8988T (cell line): ENCODE data around the gene MNT.
A peak's percentile ranks its signal among the peaks of the same experiment; 100 is the strongest.

Experiments used
- DNase-seq: peaks from one replicate; pipeline ENCODE4 v3.0.0; 2011

MNT gene

DNA sequence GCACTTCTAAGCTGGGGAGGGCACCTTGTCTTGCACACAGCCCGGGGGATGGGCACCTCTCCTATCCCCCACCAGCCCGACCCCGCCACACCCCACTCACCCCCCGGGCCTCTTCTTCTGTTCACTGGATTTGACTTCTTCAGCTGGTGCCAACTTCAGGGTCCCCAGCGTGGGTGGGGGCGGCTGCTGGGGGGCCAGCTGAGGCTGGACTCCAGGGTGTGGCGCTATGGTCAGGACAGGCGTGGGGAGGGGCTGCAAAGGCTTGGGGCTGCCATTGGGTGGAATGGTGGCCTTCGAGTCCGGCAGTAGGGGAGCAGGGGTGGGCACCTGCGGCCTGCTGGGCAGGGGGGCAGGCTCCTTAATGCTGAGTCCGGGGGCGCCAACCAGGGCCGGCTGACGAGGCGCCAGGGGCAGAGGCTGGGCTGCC is 6.1 kb downstream of the MNT start:
- no peak for DNase-seq

DNA sequence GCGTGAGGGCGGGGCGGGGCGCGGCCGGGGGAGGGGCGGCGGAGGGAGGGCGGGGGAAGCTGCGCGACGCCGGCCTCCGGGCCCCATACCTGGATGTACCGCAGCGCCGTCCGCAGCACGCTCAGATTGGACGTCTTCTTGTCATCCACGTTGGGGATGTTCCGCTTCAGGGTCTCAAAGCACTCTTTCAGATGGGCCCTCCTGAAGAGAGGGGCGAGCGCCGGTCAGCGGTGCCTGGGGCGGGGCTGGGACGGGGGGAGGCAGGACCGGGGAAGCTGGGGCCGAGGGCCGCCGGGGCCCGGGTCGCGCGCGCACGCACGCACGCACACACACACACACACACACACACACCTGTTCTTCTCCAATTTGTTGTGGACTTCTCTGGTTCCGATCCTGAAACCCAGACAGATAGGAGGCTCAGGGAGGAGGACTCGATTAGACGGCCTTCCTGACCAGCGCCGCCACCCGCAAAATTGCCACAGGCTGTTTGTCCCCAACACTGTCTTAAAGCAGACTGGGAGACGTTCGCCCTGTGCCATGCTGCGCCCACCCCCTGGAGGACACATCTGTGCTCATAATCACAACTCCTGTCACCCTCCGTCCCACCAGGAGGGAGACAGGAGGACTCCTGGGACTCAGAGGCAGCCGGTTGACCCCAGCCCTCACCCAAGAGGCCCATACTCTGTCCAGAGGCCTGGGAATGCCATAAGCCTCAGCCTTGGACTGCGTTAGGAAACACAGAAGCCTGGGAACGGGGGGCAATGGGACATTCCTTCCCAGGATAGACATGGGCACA is 6.7 kb downstream of the MNT start:
- no peak for DNase-seq

DNA sequence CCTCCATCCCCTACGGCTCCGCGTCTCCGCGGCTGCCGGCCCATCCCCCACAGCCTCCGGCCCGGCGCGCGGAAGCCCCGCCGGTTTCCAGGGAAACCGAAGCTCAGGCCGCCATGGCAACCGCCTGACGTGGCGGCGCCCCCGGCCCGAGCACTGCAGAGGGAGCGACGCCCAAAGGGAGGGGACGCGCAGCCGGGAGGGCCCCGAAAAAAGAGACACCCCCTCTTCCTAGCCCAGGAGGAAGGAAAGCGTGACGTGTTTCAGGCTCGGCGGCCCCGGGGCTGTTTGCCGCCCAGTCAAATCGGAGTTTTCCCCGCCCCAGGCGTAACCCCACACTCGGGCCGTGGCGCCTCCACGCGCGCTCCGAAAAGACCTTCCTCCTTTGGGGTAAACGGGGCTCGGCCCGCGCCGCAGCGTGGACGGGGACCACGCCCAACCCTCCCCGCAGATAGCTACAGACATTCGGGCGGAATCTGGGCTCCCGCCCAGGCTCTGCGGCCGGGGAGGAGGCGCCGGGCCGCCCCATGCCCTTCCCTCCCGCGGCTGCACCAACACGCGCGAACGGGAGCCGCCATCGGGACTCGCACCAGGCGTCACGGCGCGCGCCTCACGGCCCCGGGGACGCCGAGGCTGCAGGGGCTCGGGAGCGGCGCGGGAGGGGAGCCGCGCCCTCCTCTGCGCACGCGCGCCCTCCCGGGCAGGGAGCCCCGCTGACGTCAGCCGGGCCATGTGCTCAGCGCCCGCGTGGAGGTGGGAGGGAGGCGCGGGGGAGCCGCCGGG is 7.5 kb downstream of the MNT start:
- peak; percentile 86 for DNase-seq

DNA sequence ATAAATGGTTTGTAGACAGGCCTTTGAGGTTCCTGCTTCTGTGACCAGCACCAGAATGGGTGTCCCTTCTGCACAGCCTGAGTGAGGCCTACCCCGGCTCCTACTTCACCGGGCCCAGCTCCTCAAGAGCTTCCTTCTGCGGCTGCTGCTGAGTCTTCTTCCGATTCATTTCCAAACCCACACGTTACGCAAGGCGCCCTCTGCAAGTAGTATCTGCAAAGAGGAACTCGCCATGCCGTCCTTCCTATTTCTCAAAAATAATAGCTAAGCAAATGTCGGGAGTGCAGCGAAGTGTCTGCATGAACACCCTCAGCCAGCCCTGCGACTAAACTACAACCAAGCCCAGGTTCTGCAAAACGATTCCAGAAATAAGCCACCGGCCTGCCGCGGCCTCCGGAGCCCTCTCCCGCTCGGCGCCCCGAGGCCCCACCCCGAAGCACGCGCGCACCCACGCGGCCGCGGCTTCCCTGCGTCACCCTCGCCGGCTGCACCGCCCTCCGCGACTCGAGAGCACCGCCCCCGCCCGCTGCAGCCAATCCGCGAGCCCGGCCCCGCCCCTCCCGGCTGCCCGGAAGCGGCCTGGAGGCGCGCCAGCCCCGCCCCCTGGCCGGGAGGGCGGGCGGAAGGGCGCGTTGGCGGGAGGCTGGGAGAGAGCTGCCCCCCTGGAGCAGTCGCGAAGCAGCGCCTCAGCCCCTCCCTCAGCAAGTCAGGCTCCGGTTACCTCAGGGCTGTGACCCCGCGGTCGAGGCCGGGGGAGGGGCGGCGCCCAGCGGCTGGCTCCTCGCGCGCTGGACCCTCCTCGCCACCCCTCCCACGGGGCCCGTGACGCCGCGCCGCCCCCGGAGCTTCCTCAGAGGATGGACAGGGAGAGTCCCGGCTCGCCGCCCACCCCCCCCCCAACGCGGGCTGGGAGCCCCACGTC is 8.3 kb downstream of the MNT start:
- peak; percentile 87 for DNase-seq

DNA sequence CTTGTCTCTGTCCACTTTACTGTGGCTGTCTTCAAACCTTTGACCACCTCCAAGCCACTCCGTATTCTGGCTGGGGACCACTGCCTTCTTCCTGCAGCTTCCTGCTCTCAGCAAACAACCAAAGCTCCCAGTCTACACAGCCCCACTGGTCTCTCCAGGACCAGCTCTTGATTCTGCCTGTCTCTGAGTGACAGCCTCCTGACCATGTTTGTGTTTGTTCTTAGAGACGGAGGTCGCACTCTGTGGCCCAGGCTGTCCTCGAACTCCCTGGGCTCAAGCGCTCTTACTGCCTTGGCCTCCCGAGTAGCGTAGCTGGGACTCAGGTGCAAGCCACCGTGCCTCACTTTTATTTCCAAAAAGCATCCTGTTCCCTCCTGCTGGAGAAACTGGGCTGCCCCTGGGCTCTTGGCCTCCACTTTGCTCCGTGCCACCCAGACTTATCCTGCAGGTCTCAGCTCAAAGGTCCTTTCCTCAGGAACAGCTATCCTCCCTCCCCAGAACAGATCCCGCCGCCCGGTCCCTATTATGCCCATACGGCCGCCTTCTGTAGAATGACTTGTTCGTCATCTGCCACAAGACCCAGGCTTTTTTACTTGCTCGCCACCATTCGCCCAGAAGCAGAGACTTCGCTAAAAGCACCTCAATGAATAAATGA is 9.1 kb downstream of the MNT start:
- no peak for DNase-seq

DNA sequence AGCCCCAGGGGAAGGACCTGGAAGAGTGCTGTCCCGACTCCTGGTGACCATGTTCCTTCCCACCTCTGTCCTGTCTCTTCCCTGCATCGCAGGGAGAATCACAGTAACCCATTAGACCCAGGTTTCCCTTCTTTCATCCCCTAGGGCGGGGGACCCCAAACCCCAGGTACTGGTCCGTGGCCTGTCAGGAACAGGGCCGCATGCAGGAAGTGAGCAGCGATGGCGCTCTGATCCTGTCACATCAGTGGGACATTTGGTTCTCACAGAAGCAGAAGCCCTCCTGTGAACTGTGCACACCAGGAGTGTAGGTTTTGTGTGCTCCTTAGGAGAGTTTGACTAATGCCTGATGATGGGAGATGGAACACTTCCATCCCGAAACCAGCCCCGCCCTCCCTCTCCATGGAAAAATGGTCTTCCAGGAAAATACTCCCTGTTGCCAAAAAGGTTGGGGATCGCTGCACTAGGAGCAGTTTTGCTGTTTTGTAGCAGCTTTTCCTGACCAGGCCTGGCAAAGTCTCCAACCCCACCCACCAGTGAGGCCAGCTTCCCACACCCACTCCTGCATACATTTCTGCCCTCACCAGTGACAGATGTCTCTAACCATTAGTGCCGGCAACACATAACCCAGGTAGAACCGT is 10.5 kb downstream of the MNT start:
- DNase-seq, result no peak

DNA sequence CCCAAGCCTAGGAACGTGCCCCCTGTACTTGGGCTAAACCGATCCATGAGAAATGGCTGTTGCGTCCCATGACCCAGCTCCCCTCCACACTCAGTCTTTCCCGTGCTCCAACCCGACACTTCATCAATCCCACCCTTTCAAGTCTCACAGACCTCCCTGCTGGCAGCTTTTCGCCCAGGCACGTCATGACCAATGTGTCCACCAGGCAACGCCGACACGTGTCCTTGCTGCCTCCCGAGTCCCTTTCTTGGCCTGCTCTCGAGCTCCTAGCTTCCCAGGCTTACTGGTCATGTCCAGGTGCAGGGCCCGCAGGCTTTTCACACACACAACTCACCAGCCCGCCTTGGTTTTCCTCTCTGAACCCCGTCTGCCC is 12.2 kb downstream of the MNT start:
- no peak for DNase-seq

DNA sequence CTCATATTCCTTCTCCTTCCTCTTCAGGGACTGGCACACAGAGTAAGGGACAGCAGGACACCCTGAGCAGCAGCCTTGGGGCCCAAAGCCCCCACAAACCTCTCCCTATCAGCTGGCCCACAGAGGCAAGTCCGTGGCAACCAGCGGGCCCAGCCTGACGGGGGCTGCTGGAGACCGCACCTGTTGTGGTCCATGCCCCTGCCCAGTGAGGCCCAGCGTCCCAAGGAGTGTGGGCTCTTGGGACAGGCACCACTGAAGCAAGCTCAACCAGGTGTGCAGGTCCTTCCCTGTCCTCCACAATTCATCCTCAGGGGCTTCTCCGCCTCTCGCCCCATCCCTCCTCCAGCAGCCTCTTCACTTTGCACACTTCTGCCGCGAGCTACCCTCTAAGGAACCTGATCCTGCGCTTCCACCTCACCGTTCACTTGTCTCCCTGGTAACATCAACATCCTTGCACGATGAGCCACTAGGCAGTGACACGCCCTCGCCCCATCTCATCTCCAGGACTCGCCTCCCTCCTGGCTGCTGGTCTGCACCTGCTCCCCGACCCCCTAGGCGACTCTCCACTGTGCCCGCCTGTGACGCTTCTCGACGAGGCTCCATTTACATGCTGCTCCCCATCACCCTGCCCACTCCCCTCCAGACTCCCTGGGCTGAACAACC is 12.7 kb downstream of the MNT start:
- no peak for DNase-seq

DNA sequence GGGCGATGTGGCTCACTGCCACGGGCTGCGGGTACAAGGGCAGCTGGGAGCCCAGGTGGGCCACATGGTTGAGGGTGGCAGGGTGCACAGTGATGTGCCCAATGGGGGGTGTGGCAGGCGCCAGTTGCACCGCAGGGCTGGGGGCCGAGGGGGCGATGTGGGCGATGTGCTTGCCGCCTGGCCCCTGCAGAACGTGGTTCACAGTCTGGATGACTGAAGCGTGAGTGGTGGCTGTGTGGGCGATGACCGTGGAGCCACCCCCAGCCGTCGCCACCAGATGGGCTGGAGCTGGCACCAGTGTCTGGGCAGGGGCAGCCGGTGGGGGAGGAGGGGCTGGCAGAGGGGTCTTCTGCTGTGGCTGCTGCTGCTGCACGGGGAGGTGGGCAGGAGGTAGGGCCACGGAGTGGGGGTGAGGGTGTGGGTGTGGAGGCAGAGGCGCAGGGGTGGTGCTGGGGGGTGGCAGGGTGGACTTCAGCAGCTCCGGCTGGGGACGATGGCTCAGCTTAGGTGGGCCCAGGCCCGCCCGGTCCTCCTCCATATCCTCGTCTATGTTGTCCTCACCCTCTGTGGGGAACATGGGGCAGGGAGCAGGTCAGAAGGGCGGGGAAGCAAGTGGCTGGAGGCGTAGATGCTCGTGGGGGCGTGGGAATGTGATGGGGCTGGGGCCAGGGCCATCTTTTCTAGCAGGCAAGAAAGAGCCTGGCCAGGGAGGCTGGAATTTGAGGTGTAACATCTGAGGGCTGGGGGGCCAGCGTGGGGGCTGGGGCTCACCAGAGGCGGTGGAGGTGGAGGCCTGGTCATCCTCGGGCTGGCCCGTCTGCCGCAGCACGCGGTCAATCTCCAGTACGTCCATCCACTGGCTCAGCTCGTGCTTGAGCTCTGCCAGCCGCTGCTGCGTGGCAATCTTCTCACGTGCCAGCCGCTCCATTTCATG is 13.5 kb downstream of the MNT start:
- DNase-seq, result no peak

DNA sequence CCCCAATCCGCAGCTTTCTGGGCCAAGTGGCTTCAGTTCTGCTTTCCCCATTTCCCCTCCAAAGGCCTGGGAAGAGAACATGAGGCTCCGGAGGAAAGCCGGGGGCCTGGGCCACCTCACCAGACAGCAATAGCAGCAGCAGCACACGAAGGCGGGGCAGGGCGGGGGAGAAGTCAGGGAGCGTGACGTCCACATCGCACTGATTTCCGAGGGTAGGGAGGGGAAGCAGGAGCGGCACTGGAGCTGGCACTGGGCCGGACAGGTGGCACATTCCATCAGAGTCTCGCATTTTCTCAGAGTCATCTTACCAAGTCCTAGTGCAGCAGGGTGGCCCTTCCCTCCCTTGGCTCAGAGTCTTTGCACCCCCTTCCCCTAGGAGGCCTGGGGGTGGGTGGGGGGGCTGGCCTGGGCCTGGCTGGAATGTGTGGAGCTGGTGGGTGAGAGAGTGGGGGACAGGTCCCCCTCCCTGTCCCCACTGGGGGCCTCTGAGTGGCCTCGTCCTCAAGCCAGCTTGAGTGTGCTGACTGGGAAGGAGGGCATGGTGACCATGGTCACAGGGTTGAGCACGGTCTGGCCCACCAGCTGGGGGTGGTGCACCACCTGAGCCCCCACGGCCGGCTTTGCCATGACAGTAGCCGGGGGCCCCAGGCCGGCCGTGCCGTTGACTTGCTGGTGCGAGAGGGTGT is 14.3 kb downstream of the MNT start:
- DNase-seq, result no peak

DNA sequence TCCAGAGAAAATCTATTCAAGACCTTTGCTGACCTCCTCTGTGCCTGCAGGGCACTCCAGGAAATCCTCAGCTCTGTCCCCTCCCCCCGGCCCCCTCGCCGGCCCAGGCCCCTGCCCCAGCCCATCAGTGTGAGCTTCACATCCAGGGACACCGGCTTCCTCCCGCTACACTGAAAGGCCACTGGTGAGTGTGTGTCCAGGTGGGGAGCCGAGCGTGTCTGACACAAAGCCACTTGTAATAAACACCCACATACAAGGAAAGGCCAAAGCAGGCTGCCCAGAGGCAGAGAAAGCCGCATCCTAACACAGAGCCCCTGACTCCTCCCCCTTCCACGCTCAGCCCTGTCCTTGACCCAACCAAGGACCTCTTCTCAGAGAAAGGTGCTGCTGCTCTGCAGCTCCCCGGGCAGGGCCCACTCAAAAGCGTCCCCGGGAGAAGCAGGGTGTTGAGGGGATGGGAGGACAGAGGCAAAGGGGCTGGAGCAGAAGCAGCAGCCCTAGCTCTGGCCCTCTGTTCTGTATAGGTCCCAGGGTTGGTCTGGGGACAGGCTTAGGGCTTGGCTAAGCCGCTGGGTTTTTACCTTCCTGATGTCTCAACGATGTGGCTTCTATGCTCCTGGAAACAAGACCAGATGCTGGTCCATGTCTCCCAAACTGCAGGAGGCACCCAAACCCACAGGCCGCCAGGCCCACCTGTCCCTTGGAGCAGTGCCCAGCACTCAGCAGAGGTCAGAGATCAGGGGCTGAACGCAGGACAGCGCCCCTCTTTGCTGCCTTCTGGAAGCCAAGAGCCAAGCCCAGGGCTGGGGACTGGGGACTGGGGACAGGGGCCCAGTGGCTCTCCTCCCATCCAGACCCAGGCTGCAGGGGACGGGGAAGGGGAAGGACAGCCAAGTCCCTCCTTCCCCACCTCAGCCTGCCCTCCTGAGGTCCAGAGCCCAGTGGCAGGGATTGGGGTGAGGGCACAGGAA is 15.3 kb downstream of the MNT start:
- no peak for DNase-seq

DNA sequence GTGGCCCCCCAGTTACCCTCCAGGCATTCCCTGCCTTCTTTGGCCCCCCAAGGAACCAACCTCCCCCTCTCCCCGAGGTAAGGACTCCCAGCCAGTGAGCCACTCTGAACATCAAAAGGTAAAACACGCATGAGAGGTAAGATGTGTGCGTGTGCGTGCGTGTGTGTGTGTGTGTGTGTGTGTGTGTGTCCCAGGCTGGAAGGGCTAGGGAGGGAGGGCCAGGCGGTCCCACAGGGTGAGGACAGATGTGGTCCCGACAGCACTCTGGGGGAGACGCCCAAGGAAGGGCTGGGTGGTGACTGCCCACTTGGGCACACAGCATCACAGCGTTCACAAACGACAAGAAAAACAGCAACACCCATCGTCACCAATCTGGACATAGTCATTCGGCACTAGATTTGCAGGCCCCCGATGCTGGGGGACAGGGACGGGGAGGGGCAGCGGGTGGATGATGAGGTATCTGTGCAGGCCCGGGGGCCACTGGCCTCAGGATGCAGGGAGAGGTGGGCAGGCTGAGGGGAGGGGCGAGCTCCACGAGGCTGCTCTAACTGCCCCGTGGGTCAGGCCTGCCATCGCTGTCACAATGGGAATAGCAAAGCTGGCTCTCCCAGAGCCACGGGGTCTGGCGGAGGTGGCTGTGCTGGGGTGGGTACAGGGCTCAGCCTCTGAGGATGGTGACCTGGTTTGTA is 16.3 kb downstream of the MNT start:
- DNase-seq, result no peak

DNA sequence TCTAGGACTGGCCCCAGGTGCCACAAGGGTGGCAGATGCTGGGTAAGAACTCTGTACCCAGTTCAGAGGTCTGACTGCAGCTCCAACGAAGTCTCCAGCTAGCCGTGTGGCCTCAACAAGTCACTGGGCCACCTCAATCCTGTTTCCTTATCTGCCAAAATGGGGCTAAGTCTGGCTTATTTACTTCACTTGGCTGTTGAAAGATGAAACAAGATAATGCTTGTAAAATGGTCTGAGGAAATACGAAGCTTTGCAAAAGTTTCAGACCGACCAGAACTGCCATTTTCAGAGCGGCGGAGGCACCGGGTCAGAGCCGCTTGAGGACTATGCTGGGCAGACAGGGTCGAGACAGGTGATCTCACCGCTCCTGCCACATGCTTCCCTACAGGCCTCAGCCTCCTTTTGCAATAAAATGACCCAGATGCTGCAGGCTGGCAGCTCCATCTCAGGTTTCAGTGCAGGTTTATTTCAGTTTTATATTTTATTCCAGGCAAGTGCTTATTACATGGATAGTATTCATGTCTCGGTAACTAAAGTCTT is 17.2 kb downstream of the MNT start:
- DNase-seq, result no peak

DNA sequence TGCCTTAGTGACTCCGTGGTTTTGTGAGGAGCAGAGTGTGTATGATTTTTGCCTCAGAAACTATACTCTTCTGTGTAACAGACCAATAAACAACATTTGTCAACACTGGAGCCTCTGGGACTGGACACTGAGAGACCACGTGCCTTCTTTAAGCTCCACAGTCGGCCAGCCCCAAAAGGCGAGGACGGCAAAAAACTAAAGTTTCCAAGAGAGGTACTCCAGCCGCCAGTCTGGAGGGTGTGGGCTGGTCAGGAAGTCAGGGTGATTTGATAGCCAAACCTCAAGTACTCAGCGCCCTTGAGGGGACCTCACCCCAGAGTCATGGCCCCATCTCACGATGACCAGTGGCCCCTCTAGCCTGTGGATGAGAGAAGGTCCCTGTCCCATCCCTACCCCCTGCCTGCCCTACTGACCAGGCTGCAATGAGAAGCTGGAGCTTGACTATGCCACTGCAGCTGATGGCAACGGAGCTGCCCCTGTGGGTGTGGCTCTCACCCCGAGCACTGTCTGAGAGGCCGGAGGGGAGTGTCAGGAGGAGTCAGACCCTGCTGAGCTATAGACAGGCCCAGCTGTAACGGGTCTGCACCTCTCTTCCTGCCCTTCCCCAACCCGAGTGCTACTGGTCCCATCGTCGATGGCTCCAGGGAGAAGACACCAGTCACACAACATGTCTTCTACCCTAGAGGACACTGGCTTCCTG is 19.8 kb downstream of the MNT start:
- no peak for DNase-seq

DNA sequence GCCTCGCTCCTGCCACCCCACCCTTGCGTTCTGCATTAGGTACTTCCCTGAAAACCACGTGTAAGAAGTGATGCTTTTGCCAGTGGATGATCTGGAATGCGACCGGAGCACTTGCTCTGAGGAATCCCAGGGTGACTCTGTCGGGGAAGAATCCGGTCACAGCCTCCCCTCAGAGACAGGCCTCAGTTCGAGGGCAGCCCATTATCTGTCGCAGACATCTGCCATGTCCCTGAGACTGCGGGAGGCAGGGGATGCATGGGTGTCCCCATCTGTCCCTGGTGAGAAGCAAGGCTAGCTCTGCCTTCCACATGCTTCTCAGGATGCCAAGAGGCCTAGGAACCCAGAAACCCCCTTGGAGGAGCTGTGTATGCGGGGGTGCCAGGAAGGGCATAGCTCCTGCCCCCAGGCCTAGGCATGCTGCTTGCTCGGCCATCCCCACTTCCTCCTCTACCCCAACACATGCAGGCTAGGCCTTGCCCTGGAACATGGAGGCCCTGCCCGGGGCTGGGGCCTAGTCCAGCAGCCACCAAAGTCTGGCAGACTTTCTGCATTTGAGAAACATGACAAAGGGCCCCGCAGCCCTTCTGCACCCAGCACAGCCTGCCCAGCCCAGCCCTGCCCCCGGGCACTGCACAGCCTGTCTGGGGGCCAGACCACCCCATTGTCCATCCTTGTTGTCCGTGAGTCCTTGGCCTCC is 20.5 kb downstream of the MNT start:
- DNase-seq, result no peak

DNA sequence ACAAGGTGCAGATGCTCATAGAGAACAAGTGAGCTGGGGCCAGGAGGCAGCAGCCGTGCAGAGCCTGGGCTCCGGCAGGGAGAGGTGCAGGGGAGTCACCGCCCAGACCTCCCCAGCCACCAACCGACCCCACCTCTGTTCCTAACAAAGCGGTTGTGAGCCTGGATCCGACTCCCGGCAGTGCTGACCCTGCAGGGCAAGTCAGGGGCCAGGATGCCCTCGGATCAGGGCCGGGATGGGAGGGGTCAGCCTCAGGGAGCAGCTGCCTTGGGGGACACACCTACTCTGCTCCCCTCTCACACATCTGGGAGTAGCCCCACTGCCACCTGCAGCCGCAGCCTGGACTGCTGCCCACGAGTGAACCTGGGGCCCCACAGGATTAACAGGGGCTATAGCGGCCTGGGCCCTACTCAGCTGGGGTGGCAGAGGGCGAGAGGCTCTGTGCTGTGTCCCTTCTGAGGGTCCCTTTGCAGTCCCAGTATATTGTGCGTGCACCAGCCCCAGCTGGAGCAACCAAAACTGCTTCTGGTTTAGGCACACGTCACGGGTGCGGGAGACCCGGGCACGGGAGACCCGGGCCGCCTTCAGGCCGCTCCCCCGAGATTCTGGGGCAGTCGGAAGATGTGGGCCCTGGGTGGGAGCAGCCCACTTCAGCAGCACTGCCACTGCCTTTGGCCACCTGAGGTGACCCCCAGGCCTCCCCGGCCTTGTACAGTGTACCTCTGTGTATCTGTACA is 21.2 kb downstream of the MNT start:
- no peak for DNase-seq
